Spleen (tissue), 13 donors: ENCODE measurements around the gene PI3. TPM values are rescaled to one million over a fixed set of nuclear protein-coding genes. Genes with fewer than 3 reads are reported as not detected.
A peak's percentile ranks its signal among the peaks of the same experiment; 100 is the strongest.

Experiments
- DNase-seq: peaks from one replicate; pipeline ENCODE4 v3.0.0-alpha.2; 2020
- H3K27ac ChIP-seq, 8 donors: fragments of 200-600 bp; sonication (generic) in 7 of 8; 1 replicate in 4 of 8; 2 replicates in 4 of 8; pipeline versions ENCODE4 v1.5.0 to v1.8.0; 2016 to 2021; ENCODE audit warnings: inconsistent platforms in 4 of 8, mild to moderate bottlenecking in 4 of 8, moderate library complexity in 1 of 8
- H3K27me3 ChIP-seq, 7 donors: fragments of 200-600 bp; sonication (generic) in 6 of 7; replicated peaks in 1 of 7; 1 replicate in 4 of 7; 2 replicates in 3 of 7; pipeline versions ENCODE4 v1.5.0 to v1.8.0; 2016 to 2021; ENCODE audit warnings: inconsistent platforms in 3 of 7, mild to moderate bottlenecking in 1 of 7
- H3K36me3 ChIP-seq, 6 donors: fragments of 200-600 bp; sonication (generic) in 5 of 6; 1 replicate in 4 of 6; 2 replicates in 2 of 6; pipeline versions ENCODE4 v1.5.0 to v1.8.0; 2016 to 2021; ENCODE audit warnings: inconsistent platforms in 2 of 6
- H3K4me1 ChIP-seq, 6 donors: fragments of 200-600 bp; sonication (generic) in 5 of 6; 1 replicate in 3 of 6; 2 replicates in 3 of 6; pipeline versions ENCODE4 v1.5.0 to v1.8.0; 2016 to 2021; ENCODE audit warnings: inconsistent platforms in 3 of 6
- H3K4me3 ChIP-seq, 8 donors: fragments of 200-600 bp; sonication (generic) in 7 of 8; 1 replicate in 4 of 8; 2 replicates in 4 of 8; pipeline versions ENCODE4 v1.5.0 to v1.8.0; 2016 to 2021; ENCODE audit warnings: inconsistent platforms in 4 of 8, mild to moderate bottlenecking in 4 of 8, moderate library complexity in 2 of 8
- H3K9me3 ChIP-seq, 8 donors: fragments of 200-600 bp; sonication (generic) in 7 of 8; 1 replicate in 4 of 8; 2 replicates in 4 of 8; pipeline versions ENCODE4 v1.5.0 to v1.8.0; 2016 to 2021; ENCODE audit warnings: inconsistent platforms in 4 of 8
- CTCF ChIP-seq, 11 experiments: fragments of 200-600 bp in 7 of 11; fragments of 450-650 bp in 4 of 11; sonication (generic) in 4 of 11; IDR thresholded peaks in 8 of 11; conservative IDR thresholded peaks in 3 of 11; 1 replicate in 7 of 11; 2 replicates in 4 of 11; pipeline versions ENCODE4 v1.4.0 to v1.8.0; 2016 to 2021; ENCODE audit warnings: antibody characterized with exemption in 11 of 11, inconsistent platforms in 4 of 11, mild to moderate bottlenecking in 1 of 11
- POLR2A ChIP-seq, 3 donors: fragments of 450-650 bp; IDR thresholded peaks; one replicate each; pipeline ENCODE4 v1.5.1; 2017; ENCODE audit warnings: antibody characterized with exemption in 3 of 3, mild to moderate bottlenecking in 1 of 3
- POLR2AphosphoS5 ChIP-seq, 3 donors: sonication (generic); formaldehyde crosslinking; IDR thresholded peaks; one replicate each; pipeline ENCODE4 v1.5.1; 2017; ENCODE audit warnings: antibody characterized with exemption in 3 of 3
- WGBS, 5 donors: extraction: QIAGEN DNeasy Blood & Tissue Kit in 3 of 5; methylation state at CpG; one replicate each; pipeline versions ENCODE4 v1.1.5 to v1.1.7; 2013 to 2018; 5-methylcytosine and 5-hydroxymethylcytosine counted together
- intact Hi-C: fragments of 100-400 bp; cut with DNase I; formaldehyde crosslinking; loops from one replicate; pipeline ENCODE4 v1.15.0; 2023; ENCODE audit warnings: low total_unique reads
- long read RNA-seq, 2 donors: transcript quantifications; one replicate each; lab custom pipeline, GENCODE V29; 2026
- polyA plus RNA-seq, 3 donors: library from polyadenylated mRNA; stranded (reverse); fragments of 200-250 nt; gene quantifications; one replicate each; pipeline ENCODE4 v1.2.1, GENCODE V29; 2013
- total RNA-seq, 7 donors: library from RNA; depleted of rRNA in 3 of 7; stranded (reverse); fragments of >200 nt in 3 of 7; fragmentation: NEBNext Ultra II Directional in 4 of 7; extraction: Animal tissue kit (Norgen Biotek cat#: 25700) in 4 of 7; gene quantifications; one replicate each; pipeline versions ENCODE4 v1.1.0 to v1.2.1, GENCODE V29; 2016 to 2021
- donor health status: healthy with polysubstance abuse.
- donor health status: DM: no; HTN: no; CAD: no; lungs with moderate emphysema.
- donor health status: DM: no; HTN: no; CAD: no.
- donor health status: Bipolar disorder and iron deficiency.
- donor health status: healthy.
- donor health status: DM: no; HTN: no; CAD: no.
- donor health status: DM: yes; HTN: yes; CAD: no.

PI3 gene
- total RNA-seq (10 to 100 TPM in 2 of 7 donors, 1 to 10 TPM in 3, not detected in 2; 1.8 to 22.8 (median 3.5) TPM), polyA plus RNA-seq (1 to 10 TPM in 2 of 3 donors, not detected in 1; 1.7 TPM)
- long read RNA-seq, donor 1, result 0 reads
- long read RNA-seq, donor 2, result 0 reads

GRCh38 chr20:45174434-45175364, at the start of gene PI3:
Gene PI3, plus strand, starts transcription at chr20:45174902. Its CDS starts 21 bp downstream, at chr20:45174923.
- Histone ChIP-seq H3K4me3 (peak within 1 kb of the TSS in 1 of 8 donors; percentile 3), H3K9me3 (peaks cover 0 to 5% (median 2%) of the 10 kb centered on the region in 8 donors), H3K4me1 (no peaks in the 10 kb centered on the region), H3K27me3 (peaks cover 0 to 34% (median 0%) of the 10 kb centered on the region in 7 donors), H3K36me3 (no peaks in the 10 kb centered on the region), H3K27ac (peak within 1 kb of the TSS in 3 of 8 donors; percentile 24 to 63 (median 38))
- WGBS, 5 donors, result 58 to 83% (median 74%) methylated on average over 8 of the region's 8 CpGs
- TF ChIP-seq POLR2AphosphoS5 (IDR thresholded peaks at IDR 0.05), result no peak
- no peak for TF ChIP-seq POLR2A (IDR thresholded peaks at IDR 0.05)
- TF ChIP-seq CTCF (IDR thresholded peaks at IDR 0.05 in 8 of 11, conservative IDR thresholded peaks at IDR 0.05 in 3 of 11), result no peak
- intact Hi-C loops, result no loop called here
- no peak for DNase-seq

GRCh38 chr20:45128099-45128498, 46.6 kb upstream of the PI3 start:
- Histone ChIP-seq H3K4me1 (no peaks in the 10 kb centered on the region), H3K27me3 (peaks cover 0 to 71% (median 7%) of the 10 kb centered on the region in 7 donors), H3K9me3 (no peaks in the 10 kb centered on the region), H3K36me3 (no peaks in the 10 kb centered on the region), H3K4me3 (no peak overlapping the region), H3K27ac (no peak overlapping the region)
- TF ChIP-seq CTCF (IDR thresholded peaks at IDR 0.05 in 8 of 11, conservative IDR thresholded peaks at IDR 0.05 in 3 of 11), result no peak
- TF ChIP-seq POLR2A (IDR thresholded peaks at IDR 0.05), result no peak
- no peak for TF ChIP-seq POLR2AphosphoS5 (IDR thresholded peaks at IDR 0.05)
- intact Hi-C loops, result no loop called here
- DNase-seq, result no peak
- 71 to 78% (median 76%) methylated on average over 2 of the region's 2 CpGs for WGBS, 5 donors

- no peak for TF ChIP-seq CTCF (IDR thresholded peaks at IDR 0.05 in 8 of 11, conservative IDR thresholded peaks at IDR 0.05 in 3 of 11)
- no peak for TF ChIP-seq POLR2AphosphoS5 (IDR thresholded peaks at IDR 0.05)
- TF ChIP-seq POLR2A (IDR thresholded peaks at IDR 0.05), result no peak
- 67 to 89% (median 72%) methylated on average over 1 to 2 of the region's 2 CpGs for WGBS, 5 donors
- Histone ChIP-seq H3K27ac (no peak overlapping the region), H3K4me3 (no peak overlapping the region), H3K36me3 (no peaks in the 10 kb centered on the region), H3K4me1 (peaks cover 0 to 4% (median 0%) of the 10 kb centered on the region in 6 donors), H3K27me3 (peaks cover 0 to 32% (median 0%) of the 10 kb centered on the region in 7 donors), H3K9me3 (peaks cover 0 to 4% (median 0%) of the 10 kb centered on the region in 8 donors)
- intact Hi-C loops, result no loop called here
- DNase-seq, result no peak
These were observed 37.8 kb upstream of the PI3 start for GRCh38 chr20:45136911-45137310.
